Measurements from ENCODE around the gene SNX2. TPM values are rescaled to one million over a fixed set of nuclear protein-coding genes. Genes with fewer than 3 reads are reported as not detected.

The SNX2 gene
- total and polyA plus RNA-seq, 4 donors = 25.5 to 57.0 (median 34.3) TPM

- TF ChIP-seq ZBTB33 (IDR thresholded peaks at IDR 0.05) = no peak
Measured at GRCh38 chr5:122810405-122810804, 35.5 kb downstream of the SNX2 start (continued).

GRCh38 chr5:122815218-122815767, 40.4 kb downstream of the SNX2 start:
- no peaks in the 10 kb centered on the region for H3K9me3 ChIP-seq (ENCODE audit: control insufficient read depth in 4 of 4, low read length in 3 of 4)
- H3K4me1 ChIP-seq (ENCODE audit: control insufficient read depth in 4 of 4, insufficient read depth in 4 of 4, low read length in 3 of 4) = no peaks in the 10 kb centered on the region
- no peak overlapping the region for H3K9ac ChIP-seq (ENCODE audit: low read depth in 1 of 2, low read length in 2 of 2)
- TF ChIP-seq HNF4G (IDR thresholded peaks at IDR 0.05) (no peak), EGR1 (IDR thresholded peaks at IDR 0.05; ENCODE audit: low read depth in 2 of 2) (no peak), ZBTB33 (IDR thresholded peaks at IDR 0.05) (no peak)
- WGBS = 96% methylated on average over 3 of the region's 3 CpGs
- peaks cover 0 to 22% (median 11%) of the 10 kb centered on the region in 4 donors for H3K36me3 ChIP-seq (ENCODE audit: control insufficient read depth in 4 of 4, insufficient read depth in 3 of 4, low read depth in 1 of 4, low read length in 3 of 4)
- H3K27ac ChIP-seq (ENCODE audit: low read depth in 1 of 2, low read length in 2 of 2) = no peak overlapping the region
- H3K27me3 ChIP-seq (ENCODE audit: control insufficient read depth in 4 of 4, insufficient read depth in 4 of 4, low read length in 3 of 4) = no peaks in the 10 kb centered on the region
- no peak overlapping the region for H3K4me3 ChIP-seq (ENCODE audit: low read depth in 1 of 3, low read length in 3 of 3)
- DNase-seq (ENCODE audit: low spot score) = no peak

GRCh38 chr5:122816756-122817155, 41.9 kb downstream of the SNX2 start:
- H3K4me1 ChIP-seq (ENCODE audit: control insufficient read depth in 4 of 4, insufficient read depth in 4 of 4, low read length in 3 of 4) = no peaks in the 10 kb centered on the region
- H3K27ac ChIP-seq (ENCODE audit: low read depth in 1 of 2, low read length in 2 of 2) = no peak overlapping the region
- WGBS = 92% methylated on average over 5 of the region's 5 CpGs
- no peaks in the 10 kb centered on the region for H3K27me3 ChIP-seq (ENCODE audit: control insufficient read depth in 4 of 4, insufficient read depth in 4 of 4, low read length in 3 of 4)
- H3K9ac ChIP-seq (ENCODE audit: low read depth in 1 of 2, low read length in 2 of 2) = no peak overlapping the region
- no peaks in the 10 kb centered on the region for H3K9me3 ChIP-seq (ENCODE audit: control insufficient read depth in 4 of 4, low read length in 3 of 4)
- TF ChIP-seq RAD21 (IDR thresholded peaks at IDR 0.05) (no peak), NR2F2 (IDR thresholded peaks at IDR 0.05) (no peak), FOXA1 (IDR thresholded peaks at IDR 0.05) (no peak), HNF4A (conservative IDR thresholded peaks at IDR 0.05) (no peak), JUND (IDR thresholded peaks at IDR 0.05) (no peak)
- H3K36me3 ChIP-seq (ENCODE audit: control insufficient read depth in 4 of 4, insufficient read depth in 3 of 4, low read depth in 1 of 4, low read length in 3 of 4) = peaks cover 0 to 20% (median 14%) of the 10 kb centered on the region in 4 donors
- no peak for DNase-seq (ENCODE audit: low spot score)
- no peak overlapping the region for H3K4me3 ChIP-seq (ENCODE audit: low read depth in 1 of 3, low read length in 3 of 3)

GRCh38 chr5:122831984-122832383, 57.1 kb downstream of the SNX2 start:
- no peak for DNase-seq (ENCODE audit: low spot score)
- H3K9ac ChIP-seq (ENCODE audit: low read depth in 1 of 2, low read length in 2 of 2) = no peak overlapping the region
- 39% methylated on average over 1 of the region's 1 CpG for WGBS
- H3K36me3 ChIP-seq (ENCODE audit: control insufficient read depth in 4 of 4, insufficient read depth in 3 of 4, low read depth in 1 of 4, low read length in 3 of 4) = peaks cover 3 to 20% (median 17%) of the 10 kb centered on the region in 4 donors
- H3K4me3 ChIP-seq (ENCODE audit: low read depth in 1 of 3, low read length in 3 of 3) = no peak overlapping the region
- TF ChIP-seq MAX (IDR thresholded peaks at IDR 0.05) (no peak), ATF3 (IDR thresholded peaks at IDR 0.05) (no peak), TAF1 (conservative IDR thresholded peaks at IDR 0.05) (no peak), HNF4A (conservative IDR thresholded peaks at IDR 0.05) (peak in 1 of 2 donors; percentile 32), JUND (IDR thresholded peaks at IDR 0.05) (no peak), SP1 (IDR thresholded peaks at IDR 0.05) (no peak), CTCF (IDR thresholded peaks at IDR 0.05; ENCODE audit: low read depth, low read length, missing input control) (no peak), NR2F2 (IDR thresholded peaks at IDR 0.05) (no peak)
- no peaks in the 10 kb centered on the region for H3K27me3 ChIP-seq (ENCODE audit: control insufficient read depth in 4 of 4, insufficient read depth in 4 of 4, low read length in 3 of 4)
- H3K4me1 ChIP-seq (ENCODE audit: control insufficient read depth in 4 of 4, insufficient read depth in 4 of 4, low read length in 3 of 4) = peaks cover 0 to 5% (median 0%) of the 10 kb centered on the region in 4 donors
- H3K27ac ChIP-seq (ENCODE audit: low read depth in 1 of 2, low read length in 2 of 2) = no peak overlapping the region
- H3K9me3 ChIP-seq (ENCODE audit: control insufficient read depth in 4 of 4, low read length in 3 of 4) = no peaks in the 10 kb centered on the region
